HL-60/S4 treated with phorbol 12-myristate 13-acetate at 8.2 ng/mL for 4 days and 3 days (cell line): ENCODE results near the gene KIRREL2.

ENCODE experiments used
- in situ Hi-C: fragments of 300-500 bp; cut with MboI; formaldehyde crosslinking; loops from 2 replicates; pipeline ENCODE4 v1.15.0; 2022; ENCODE audit warnings: low sequenced_read_pairs

Gene KIRREL2

DNA sequence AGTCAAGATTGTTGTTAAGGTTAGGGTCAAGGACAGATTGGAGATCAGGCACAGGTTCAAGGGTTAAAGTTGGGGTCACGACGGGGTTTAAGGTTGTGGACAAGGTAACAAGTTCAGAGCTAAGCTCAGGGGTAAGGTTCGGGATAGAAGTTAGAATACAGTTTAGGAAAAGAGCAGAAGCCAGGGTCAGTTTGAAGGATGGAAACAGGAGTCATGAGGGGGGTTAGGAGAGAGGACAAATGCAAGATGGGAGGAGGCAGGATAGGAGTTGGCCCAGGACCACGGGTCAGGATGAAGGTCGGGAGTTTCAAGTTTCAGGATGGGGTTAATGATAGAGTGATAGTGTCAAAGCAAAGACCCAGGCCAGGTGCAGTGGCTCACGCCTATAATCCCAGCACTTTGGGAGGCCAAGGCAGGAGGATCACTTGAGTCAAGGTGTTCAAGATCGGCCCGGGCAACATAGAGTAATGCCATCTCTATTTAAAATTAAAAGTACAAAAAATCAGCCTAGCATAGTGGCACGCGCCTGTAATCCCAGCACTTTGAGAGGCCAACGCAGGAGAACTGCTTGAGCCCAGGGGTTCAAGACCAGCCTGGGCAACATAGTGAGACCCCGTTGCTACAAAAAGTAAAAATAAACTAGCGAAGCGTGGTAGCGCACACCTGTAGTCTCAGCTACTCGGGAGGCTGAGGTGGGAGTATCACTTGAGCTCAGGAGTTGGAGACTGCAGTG, 12.1 kb upstream of the KIRREL2 start:
- in situ Hi-C loops, result no loop called here

DNA sequence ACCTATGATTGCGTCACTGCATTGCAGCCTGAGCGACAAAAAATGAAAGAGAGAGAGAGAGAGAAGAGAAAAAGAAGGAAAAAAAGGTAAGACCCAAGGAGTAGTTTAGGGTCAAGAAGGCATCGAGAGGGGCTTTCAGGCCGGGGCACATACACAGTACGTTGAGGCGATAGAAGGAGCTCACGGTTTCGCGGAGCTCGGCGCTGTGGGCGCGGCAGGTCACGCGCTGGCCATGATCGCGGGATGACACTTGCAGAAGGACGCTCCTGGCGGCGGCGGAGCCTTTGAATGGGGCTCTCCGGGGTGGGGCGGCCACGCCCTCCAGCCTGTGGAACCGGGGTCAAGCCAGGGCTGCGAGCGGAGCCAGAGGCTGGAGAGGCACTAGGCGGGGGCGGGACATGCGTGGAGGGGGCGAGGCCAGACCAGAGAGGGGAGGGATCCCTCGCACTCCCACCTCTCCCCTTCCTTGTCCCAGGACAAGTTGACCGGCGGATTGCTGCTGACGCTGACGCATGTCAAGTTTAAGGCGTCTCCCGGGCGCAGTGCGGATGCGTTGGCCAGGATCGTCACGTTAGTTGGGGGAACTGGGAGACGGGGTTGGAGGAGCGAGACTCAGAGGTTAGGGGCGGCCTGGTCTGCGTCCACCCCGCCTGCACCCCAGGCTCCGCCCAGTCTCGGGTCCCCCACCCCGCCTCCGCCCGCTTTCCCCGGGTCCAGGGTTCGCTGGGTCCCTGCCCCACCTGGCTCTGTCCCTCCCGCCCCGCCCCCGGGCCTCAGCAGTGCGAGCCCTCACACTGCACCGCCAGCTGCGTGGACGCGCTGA, 11.3 kb upstream of the KIRREL2 start:
- in situ Hi-C loops, result no loop called here

DNA sequence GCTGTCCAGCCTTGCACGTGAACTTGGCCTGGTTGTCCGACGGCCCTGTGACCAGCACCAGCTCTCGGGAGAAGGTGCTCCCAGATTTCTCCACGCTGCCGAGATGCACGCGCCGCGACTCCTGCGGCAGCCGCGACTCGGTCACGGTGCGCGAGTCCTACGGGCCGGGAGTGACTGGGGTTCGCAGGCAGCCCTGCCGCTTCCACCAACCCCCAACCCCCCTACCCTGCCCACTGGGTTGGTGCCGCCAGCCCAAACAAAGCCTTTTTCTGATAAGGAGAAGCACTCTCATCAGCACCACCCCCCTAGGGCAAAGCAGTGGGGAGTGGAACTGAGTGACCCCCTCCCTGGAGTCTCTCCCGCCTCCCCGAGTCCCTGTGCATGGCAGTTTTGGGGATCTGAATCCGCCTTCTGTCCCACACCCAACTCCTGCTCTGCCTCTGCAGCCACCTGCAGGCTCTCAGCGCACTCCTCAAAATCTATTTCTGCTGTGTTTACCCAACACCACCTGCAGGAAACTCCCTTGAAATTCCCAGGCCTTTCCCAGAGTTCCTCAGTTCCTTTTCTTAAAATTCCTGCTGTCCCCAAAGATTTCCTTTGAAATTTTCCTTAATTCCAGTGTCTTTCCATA, 10.6 kb upstream of the KIRREL2 start:
- in situ Hi-C loops, result no loop called here

DNA sequence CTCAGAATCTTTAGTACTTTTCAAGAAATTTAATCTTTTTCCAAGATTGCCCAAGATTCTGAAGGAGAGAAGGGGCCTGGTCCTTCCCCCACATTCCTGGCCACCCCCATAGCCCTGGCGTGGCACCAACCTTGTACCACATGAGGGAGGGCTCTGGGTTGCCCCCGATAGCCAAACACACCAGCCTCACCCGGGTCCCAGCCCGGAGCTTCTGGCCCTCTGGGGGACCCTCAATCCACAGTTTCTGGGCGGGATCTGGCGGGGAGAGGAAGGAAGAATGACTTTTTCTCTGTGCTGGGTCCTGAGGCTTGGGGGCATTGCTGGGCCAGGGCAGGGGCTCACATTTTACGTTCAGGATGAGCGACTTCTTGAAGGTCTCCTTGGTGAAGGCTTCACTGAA, 8.8 kb upstream of the KIRREL2 start:
- in situ Hi-C loops, result no loop called here

DNA sequence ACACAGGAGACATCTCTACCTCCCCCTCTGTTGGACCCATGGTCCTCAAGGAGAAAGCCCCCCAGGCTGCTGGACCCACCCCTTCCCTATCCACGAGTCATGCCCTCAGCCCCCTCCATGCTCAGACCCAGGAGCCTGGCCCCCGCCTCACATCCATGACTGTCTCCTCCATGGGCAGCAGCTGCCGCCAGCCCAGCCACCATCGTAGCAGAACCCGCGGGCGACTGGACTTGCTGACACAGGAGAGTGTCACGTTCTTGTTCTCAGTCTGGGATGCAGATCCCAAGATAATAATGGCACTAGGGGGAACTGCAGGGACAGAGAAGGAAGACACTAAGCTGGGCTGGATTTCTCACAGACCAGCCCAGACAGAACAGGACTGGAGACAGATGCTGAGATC, 8.2 kb upstream of the KIRREL2 start:
- in situ Hi-C loops, result no loop called here

DNA sequence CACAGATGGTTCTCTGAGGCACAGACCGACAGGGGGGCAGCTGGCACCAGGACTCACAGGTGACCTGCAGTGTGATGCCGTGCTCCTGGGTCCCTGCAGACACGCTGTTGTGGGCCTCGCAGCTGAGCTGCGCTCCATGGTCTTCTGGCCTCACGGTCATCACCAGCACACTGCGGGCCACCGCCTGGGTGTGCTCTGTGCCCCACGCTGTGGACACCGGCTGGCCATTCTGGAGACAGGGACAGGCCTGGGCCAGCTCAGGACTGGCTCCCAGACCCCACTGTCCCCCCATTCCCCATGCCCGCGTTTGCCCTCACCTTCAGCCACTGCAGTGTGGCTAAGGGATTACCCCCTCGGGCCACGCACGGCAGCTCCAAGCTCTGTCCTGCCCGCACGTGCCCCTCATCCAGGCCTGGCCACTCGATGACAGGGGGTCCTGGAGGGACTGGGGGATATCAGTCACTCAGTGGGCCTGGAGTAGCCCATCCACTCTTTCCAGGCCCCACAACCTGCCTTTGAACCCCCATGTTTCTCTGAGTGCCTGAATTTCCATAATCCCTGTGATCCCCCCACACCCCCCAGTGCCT, 7.7 kb upstream of the KIRREL2 start:
- in situ Hi-C loops, result no loop called here

DNA sequence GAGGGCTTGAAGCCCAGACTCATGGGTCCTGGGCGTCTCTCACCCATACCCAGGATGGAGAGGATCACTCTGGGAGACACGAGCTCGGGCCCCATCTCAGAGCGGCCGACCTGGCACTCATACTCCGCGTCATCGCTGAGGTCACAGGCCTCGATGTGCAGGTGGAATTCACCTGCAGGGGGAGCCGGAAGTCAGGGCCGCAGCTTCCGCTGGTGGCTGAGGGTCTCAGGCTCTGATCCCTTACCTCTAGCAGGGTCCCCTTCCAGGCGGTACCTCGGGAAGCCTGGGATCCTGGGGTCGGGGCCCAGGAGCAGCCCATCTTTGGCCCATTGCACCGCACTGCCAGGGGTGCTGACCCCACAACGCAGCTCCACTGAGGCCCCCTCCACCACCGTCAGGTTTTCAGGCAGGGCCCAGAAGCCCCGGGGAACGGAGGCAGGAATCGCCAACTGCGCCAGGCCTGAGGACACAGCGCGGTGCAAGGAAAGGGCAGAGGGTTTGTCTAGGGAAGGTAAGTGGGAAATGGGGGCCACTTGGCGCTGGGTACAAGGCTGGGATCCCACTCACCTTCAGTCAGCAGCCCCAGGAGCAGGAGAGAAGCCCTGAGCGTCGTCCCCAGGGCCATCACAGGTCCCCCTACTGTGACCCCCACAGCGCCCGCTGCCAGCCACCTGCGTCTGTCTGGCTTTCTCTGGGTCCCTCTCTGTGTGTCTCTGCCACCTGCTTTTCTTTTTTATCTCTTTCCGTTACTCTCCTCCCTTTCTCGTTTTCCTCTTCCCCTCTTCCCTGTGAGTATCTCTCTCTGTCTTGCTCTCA, 5.3 kb upstream of the KIRREL2 start:
- in situ Hi-C loops, result no loop called here

DNA sequence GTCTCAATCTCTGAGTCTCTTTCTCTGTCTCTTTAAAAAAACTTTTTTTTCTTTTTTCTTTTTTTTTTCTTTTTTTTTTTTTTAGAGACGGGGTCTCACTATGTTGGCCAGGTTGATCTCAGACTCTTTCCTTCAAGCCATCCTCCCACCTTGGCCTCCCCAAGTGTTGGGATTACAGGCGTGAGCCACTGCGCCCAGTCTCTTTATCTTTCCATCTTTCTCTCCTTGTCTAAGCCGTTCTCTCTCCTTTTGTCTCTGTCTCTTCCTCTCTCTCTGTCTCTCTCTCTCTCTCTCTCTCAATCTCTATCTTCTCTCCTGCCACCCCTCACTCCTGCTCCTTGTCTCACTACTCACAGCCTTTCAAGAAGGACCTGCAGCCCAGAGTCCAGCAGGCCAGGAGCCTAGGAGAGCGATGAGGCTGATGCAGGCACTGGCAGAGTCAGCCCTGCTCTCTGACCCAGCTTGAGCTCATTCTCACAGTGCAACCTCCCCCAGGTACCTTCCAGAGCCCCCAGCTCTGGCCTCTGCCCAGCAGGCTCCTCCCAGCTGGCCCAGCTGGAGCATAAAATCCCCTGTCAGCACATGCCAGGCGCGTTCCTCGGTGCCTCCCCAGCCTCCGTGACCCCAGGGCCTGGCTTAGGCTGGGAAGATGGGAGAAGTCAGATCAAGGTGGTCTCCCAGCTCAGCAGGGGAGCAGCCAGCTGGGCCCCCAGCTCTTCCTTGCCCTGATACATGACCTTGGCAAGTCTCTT, 4.5 kb upstream of the KIRREL2 start, which contains the start of gene NPHS1:
NPHS1 (minus strand) TSS at position 476 of the 752 bp plus-strand sequence. CDS start 667 bp downstream, outside the sequence.
- in situ Hi-C loops, result no loop called here

DNA sequence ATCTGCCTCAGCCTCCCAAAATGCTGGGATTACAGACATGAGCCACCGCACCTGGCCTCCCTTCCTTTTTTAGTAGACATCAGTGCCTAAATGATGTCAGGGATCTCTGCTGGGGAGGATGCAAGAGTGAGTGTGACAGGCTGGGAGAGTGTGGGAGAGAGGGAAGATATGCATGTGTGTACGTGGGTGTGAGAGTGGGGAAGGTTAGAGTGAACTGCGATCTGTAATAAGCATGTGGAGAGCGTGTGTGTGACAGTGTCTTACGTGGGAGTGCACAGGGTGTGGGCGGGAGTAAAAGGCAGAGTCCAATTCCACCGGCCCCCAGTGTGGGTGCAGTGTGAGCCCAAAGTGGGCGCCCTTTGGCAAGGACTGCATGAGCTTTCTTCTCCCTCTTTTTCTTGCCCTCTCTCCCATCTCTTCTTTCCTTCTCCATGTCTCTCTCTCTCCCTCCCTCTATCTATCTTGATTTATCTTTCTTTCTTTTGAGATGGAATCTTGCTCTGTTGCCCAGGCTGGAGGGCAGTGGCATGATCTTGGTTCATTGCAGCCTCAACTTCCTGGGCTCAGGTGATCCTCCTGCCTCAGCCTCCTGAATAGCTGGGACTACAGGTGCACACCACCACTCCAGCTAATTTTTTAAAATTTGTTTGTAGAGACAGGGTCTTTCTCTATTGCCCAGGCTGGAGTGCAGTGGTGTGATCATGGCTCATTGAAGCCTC, 3.5 kb upstream of the KIRREL2 start:
- in situ Hi-C loops, result no loop called here

DNA sequence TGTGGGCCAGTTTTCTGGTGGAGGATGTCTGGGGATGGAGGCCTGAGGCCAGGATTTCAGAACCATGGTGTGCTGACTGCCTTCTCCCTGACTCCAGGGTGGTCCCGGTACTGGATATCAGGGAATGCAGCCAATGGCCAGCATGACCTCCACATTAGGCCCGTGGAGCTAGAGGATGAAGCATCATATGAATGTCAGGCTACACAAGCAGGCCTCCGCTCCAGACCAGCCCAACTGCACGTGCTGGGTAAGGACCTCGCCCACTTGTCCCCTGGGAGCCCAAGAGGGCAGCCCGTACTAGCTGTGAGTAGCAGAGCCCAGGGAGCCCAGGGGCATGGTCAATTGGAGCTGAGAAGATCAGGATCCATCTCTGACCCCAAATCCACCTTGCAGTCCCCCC, 1.6 kb downstream of the KIRREL2 start:
- in situ Hi-C loops, result no loop called here

DNA sequence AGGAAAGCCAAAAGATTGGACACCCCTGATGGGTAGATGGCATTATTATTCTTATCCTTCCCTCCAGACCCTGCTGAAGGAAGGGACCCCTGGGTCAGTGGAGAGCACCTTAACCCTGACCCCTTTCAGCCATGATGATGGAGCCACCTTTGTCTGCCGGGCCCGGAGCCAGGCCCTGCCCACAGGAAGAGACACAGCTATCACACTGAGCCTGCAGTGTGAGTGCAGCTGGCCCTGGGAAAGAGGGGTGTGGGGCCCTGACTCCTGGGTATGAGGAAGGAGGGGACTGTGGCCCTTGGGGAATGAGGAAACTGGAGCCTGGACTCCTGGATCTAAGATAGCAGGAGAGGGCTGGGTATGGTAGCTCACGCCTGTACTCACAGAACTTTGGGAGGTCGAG, 2.7 kb downstream of the KIRREL2 start:
- in situ Hi-C loops, result no loop called here

DNA sequence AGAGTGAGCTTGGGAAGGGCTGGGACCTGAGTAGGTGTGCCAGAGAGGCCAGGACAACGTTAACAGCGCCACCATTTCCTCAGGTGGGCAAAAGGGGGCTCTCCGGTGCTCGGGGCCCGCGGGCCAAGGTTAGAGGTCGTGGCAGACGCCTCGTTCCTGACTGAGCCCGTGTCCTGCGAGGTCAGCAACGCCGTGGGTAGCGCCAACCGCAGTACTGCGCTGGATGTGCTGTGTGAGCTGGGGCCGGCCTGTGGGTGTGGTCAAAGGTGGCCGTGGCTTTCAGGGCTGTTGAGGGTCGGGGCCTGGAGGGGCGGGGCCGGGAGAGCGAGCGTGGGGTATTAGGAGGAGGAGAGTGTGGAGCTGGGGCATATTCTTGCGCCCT, 3.7 kb downstream of the KIRREL2 start:
- in situ Hi-C loops, result no loop called here

DNA sequence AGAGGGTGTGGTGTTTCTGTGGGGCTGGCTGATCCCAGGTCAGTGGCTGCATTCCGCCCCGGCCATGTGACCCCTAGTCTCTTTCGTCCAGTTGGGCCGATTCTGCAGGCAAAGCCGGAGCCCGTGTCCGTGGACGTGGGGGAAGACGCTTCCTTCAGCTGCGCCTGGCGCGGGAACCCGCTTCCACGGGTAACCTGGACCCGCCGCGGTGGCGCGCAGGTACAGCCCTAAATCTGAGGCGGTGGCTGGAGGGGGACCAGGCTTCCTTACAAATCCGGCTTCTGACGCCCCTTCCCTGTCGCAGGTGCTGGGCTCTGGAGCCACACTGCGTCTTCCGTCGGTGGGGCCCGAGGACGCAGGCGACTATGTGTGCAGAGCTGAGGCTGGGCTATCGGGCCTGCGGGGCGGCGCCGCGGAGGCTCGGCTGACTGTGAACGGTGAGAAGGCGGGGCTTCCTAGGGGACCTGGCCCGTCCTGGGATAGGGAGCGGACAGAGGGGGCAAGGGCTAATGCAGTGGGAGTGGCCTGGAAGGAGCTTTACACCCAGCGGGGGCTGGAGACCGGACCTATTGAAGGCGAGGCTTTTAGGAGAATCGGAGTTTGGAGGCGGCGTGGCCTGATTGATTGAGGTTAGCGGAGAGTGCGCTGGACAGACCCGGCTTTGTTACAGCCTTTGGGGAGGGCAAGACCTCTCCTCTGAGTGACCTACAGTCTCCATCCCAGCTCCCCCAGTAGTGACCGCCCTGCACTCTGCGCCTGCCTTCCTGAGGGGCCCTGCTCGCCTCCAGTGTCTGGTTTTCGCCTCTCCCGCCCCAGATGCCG, 4.3 kb downstream of the KIRREL2 start:
- in situ Hi-C loops, result no loop called here

DNA sequence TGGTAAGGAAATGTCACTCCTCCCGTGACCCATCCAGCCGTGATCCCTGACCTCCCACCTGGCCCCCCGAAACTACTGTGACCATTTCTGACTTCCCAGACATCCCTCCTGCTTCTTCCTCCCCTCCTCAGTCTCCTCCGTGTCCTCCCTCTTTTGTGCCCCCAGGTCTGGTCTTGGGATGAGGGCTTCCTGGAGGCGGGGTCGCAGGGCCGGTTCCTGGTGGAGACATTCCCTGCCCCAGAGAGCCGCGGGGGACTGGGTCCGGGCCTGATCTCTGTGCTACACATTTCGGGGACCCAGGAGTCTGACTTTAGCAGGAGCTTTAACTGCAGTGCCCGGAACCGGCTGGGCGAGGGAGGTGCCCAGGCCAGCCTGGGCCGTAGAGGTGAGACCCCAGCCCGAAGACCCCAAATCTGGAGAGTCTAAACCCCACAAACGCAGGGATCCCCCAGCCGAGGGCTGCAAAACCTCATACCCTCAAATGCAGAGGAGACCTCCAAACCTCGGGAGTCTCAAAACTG, 5.0 kb downstream of the KIRREL2 start:
- in situ Hi-C loops, result no loop called here

DNA sequence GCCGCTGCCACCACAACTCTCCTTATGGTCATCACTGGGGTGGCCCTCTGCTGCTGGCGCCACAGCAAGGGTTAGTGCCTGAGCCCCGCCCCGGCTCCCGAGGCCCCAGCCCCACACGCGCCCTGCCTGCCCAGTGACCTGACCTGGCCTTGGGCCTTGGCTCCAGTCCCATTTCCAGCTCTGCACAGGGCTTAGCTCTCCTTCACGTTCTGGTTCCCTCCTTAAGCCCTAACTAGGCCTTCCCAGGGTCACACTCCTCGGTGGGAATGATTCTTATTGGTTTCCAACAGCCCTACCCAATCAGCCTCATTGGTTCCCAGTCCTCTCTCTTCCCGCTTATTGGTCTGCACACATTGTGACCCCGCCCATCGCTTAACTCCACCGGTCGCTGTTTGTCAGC, 5.8 kb downstream of the KIRREL2 start:
- in situ Hi-C loops, result no loop called here

DNA sequence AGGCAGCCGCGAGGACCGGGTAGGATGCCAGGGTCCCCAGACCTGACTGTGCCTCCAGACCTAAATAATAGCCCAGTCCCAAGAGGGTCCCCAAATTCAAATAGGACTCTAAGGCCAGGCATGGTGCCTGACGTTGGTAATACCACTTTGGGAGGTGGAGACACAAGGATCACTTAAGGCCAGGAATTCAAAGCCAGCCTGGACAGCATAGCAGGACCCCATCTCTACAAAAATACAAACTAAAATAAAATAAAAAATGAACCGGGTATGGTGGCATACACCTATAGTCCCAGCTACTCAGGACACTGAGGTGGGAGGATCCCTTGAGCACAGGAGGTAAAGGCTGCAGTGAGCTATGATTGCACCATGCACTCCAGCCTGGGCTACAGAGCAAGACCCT, 6.3 kb downstream of the KIRREL2 start:
- in situ Hi-C loops, result no loop called here

DNA sequence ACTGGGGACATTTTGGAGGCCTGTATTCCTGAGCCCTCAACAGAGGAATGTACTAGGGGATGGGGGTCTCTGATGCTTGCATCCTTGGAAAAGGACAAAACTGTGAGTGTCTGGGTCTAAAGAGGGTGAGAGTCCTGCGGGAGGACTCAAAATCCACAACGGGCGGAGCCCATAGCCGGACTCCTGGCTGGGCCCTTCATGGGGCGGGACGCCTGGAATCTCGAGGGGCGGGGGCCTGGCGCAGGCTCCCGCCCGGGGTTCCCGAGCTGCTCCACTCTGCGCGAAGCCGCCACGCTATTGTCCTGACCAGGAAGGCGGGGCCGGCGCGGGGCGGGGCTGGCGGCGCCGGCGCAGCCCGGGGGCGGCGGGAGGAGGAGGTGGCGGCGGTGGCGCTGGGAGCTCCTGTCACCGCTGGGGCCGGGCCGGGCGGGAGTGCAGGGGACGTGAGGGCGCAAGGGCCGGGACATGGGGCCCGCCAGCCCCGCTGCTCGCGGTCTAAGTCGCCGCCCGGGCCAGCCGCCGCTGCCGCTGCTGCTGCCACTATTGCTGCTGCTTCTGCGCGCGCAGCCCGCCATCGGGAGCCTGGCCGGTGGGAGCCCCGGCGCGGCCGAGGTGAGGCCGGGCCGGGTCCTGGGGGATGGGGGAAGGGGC, 11.6 kb downstream of the KIRREL2 start, which contains the start of gene APLP1:
APLP1 (plus strand) TSS at position 403 of the 651 bp plus-strand sequence; CDS start at position 466, 63 bp downstream.
- in situ Hi-C loops, result no loop called here
